Raji (cell line): ENCODE data around the gene GNAO1.

Experiments used
- POLR2A ChIP-seq: IDR thresholded peaks from 2 replicates; pipeline ENCODE4 v1.6.1; 2011; ENCODE audit warnings: low read depth, low read length, control low read depth; ENCODE audit not compliant: insufficient read depth

GNAO1 gene

DNA sequence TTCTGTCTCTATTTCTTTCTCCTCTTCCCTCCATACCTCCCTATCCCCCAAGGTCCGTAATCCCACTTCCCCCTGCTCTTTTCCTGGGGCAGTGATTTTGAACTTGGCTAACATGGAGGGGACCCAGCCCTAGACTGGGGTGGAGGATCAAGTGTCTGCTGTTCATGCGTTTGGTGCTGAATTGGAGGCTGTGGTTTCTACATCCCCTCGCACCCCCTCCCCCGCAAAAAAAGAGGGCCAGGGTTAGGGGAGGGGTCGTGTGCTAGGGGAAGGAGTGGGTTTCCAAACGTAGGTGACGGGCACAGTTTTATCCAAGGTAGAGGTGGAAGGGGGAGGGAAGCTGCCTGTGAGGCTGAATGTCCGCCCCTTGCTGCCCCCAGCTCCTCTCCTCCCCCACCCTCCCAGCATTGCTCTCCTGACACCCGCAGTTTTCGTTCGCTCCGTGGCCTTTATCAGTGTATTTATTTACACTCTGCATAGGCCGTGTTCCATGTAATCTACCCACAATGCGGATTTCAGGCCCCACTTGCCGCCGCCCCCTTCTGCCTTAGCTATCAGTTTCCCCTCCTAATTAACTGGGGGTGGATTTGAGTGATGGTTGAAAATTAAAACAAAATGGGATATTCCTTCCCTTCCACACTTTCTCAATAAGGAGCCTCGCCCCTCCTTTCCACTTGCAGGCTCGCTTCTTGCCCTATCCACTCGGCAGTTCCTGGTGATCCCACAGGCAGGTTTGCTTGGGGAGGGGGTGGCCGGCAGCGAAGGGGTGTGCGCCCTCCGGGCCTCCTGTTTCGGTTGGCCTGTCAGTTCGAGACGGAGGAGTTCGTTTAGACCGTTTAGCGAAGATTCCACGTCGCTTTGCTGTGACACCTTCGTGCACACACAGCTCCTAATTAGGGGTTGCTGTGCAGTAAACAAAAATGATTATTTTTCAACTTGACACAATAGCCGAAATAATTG lies 2.0 kb downstream of the GNAO1 start:
- no peak for TF ChIP-seq POLR2A

GRCh38 chr16:56193951-56194726 lies 2.9 kb downstream of the GNAO1 start:
- no peak for TF ChIP-seq POLR2A

DNA sequence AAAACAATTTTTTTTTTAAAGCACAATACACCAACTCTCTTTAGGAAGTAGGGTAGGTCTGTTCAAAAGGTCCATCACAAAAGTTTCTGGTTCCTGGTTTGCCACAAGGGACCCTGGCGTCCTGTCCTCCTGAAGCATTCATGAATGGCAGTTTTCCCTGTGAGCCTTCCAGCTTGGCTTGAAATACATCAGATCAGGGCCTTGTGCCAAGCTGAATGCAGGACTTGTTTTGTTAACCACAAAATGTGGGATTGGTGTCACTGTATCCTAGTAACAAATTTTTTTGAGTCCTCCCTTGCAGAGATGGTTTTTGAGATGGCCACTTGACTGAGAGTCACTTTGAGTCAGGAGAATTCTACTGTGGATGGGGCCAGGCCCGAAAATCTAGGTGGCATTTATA lies 3.9 kb downstream of the GNAO1 start:
- no peak for TF ChIP-seq POLR2A

DNA sequence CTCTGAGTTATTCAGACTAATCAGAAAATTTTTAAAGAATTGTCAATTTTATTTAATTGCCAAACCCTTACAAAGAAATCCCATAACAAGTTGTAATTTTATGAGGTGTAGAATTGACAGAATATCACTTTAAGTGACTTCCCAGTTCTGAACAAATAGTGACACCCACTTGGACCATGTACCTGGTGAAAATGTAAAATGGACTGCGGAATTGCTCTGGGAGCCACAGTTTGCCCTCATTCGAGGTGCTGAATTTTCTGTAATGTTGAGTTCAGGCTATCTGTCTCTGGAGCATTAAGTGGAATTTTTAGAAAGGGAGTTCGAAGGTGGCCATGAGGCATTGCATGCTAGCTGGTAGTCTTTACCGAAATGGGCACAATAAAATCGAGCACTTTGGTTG lies 5.1 kb downstream of the GNAO1 start:
- TF ChIP-seq POLR2A, result no peak

- TF ChIP-seq POLR2A, result no peak
These were observed 6.1 kb downstream of the GNAO1 start for GRCh38 chr16:56197192-56197992.

DNA sequence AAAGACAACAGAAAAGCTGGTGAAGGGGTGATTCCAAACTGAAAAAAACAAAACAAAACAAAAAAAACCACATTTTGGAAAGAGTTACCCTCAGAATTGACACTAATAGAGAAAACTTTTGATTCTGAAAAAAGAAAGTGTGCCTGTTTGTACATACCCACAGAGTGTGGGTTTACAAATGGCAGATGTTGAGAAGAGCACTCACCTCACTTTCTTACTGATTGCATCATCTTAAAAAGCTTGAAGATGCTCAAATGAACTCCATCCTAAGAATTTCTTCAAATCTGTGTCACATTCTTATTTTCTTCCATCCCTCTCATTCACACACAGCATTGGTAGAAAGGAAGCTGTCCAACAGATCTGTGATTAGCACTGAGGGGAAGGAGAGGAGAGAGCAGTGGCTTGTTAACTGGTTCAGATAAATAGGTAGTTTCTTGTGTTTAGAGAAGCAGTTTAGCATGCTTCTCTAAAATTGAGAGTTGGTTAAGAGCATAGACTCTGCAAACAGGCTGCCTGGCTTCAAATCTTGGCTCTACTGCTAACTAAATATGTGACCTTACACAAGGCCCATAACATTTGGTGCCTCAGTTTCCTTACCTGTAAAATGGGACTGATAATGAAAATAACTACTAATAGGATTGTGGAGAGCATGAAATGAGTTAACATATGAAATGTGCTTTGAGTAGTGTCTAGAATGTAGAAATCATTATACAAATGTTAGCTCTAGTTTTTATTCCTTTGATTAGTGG lies 6.9 kb downstream of the GNAO1 start:
- TF ChIP-seq POLR2A, result no peak

DNA sequence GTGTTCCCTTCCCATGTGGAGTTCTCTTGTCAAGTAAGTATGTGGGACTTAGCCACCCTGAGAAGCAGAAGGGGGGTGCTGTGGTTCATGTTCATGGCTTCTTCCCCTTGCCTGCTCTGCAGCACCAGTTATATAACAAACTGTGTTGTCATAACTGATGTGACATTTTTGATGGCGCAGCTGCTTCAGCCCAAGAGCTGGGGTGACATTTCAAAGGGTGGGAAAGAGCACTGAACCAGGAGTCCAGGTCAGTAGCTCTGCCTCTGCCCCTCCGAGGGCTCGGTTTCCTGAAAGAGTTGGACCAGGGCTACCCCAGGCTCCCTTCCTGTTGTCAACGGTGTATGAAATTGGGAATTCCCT lies 7.4 kb downstream of the GNAO1 start:
- no peak for TF ChIP-seq POLR2A

DNA sequence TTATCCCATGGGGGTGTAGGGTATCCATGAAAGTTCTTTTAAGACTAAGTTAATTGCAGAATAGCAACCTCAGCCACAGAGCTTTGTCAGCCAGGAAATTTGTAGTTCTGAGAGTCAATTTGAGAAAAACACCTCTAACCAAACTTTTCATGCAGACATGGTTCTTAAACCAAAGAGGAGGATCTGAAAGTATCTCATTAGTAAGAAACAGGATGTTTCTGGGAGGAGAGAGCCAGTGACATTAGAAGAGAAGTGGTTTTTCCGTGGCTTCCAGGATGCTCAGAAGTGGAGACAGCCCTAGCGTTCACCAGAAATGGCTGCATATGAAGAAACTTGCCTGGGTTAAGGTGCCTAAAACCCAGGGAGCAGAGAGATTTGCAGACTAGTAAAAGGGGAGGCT lies 7.9 kb downstream of the GNAO1 start:
- TF ChIP-seq POLR2A, result no peak

GRCh38 chr16:56201030-56201429 lies 9.7 kb downstream of the GNAO1 start:
- TF ChIP-seq POLR2A, result no peak

DNA sequence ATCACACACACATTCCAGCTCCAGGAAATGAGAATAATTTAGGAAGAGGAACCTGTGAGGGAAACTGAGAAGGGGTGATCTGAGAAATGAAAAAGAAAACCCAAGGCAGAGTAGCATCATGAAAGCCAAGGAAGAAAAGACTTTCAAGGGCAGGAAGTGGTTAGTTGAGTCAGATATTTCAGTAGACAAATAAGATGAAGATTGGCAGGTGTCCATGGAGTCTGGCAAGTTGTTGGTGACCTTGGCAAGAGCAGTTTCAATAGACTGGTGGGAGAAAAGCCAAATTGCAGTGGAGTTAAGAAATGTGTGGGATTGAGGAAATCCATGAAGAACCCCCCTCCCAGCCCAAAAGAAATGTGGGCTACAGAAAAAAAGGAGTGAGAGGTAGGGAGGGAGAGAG lies 10.7 kb downstream of the GNAO1 start:
- no peak for TF ChIP-seq POLR2A

DNA sequence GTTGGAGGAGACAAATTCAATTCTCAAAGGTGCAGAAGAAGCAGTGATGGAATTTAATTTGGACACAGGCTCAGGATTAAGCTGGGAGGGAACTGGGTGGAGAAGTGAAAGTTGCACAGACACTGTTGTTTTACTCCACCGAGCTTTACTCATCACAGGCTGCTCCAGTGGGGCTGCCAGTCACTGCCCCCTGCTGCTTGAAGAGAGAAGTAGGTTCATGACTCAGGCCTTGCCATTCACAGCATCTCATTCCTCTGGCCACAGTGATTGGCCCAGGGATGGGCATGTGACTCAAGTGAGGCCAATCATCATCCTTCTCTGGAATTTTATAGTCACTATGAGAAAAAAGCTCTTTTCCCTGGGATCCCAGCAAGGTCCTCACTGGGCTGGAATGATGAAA lies 11.8 kb downstream of the GNAO1 start:
- no peak for TF ChIP-seq POLR2A

DNA sequence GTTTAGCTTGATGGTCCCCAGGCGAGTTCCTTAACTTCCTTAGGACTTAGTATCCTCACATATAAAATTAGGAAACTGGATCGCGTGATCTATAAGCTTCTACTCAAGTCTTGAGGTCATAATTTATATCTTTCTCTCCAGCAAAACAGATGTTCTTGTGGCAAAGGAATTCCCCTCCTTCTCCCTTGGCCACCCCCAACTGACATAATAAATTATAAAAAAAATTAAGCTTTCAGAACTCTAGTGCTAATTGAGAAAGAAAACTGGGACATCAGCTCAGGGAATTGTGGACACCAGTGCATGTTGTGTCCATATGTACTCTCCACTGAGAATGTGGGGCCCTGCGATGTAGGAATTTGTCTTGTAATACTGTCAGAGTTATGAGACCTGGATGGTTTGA lies 13.5 kb downstream of the GNAO1 start:
- TF ChIP-seq POLR2A, result no peak

GRCh38 chr16:56206951-56207350 lies 15.7 kb downstream of the GNAO1 start:
- TF ChIP-seq POLR2A, result no peak

DNA sequence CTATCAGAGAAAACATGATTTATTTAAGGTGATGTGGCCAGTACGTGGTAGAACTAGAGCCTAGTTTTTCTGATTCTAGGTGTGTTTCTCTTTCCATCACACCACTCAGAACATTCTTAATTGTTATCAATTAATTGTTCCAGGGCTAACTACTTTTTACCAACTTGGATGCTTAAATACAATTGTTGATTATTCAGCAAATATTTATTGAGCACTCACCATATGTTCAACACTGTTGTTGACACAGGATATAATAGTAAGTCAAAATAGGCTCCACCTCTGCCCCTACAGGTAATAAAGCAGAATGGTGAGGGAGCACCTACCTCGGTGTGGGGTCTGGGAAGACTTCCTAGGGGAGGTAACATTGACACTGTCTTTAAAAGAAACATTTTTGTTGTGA lies 16.1 kb downstream of the GNAO1 start:
- no peak for TF ChIP-seq POLR2A
